ENCODE data around the gene SCAMP1.

DNA sequence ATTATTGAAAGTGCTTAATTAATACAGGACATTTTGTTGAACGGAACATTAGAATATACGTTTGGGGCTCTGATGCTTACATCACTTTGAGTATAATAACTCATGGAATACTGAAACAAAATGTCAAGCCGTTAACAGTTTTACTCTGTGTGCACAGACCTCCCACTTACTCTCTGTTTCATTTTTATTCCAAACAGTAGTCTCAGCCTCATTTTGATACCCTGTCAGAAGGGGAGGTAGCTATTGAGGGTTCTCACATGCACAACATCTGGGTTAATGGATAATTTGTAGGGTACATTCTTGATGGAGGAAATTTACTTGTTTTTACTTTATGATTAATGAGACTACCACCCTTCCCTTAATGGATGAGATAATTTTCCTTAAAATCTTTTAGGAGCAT, 59.0 kb downstream of the SCAMP1 start:
- TF ChIP-seq, protein P1, sequence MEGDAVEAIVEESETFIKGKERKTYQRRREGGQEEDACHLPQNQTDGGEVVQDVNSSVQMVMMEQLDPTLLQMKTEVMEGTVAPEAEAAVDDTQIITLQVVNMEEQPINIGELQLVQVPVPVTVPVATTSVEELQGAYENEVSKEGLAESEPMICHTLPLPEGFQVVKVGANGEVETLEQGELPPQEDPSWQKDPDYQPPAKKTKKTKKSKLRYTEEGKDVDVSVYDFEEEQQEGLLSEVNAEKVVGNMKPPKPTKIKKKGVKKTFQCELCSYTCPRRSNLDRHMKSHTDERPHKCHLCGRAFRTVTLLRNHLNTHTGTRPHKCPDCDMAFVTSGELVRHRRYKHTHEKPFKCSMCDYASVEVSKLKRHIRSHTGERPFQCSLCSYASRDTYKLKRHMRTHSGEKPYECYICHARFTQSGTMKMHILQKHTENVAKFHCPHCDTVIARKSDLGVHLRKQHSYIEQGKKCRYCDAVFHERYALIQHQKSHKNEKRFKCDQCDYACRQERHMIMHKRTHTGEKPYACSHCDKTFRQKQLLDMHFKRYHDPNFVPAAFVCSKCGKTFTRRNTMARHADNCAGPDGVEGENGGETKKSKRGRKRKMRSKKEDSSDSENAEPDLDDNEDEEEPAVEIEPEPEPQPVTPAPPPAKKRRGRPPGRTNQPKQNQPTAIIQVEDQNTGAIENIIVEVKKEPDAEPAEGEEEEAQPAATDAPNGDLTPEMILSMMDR (IDR thresholded peaks at IDR 0.05) = no peak
- TF ChIP-seq POLR2A (IDR thresholded peaks at IDR 0.05) = no peak

Data from uterus (tissue), 2 donors.